ENCODE data around the gene ADAMTS12. TPM values are rescaled to one million over a fixed set of nuclear protein-coding genes. Genes with fewer than 3 reads are reported as not detected.
"Not testable (repeated sequence)": the region's sequence is repeated elsewhere in the genome, so short reads cannot be mapped to it uniquely, and the experiment has no call there.

The ADAMTS12 gene
- total RNA-seq, 6 experiments from 2014 or later, result 1.1 to 3.9 (median 1.7) TPM

GRCh38 chr5:33516421-33516820 is 375.4 kb downstream of the ADAMTS12 start:
- no peak for ATAC-seq
- intact Hi-C loops (cut with DNase I), result no loop called here
- no peaks in the 10 kb centered on the region for H3K4me1 ChIP-seq
- H3K27me3 ChIP-seq, result no peaks in the 10 kb centered on the region
- no peak overlapping the region for H3K4me3 ChIP-seq
- no peaks in the 10 kb centered on the region for H3K9me3 ChIP-seq
- no peaks in the 10 kb centered on the region for H3K36me3 ChIP-seq
- DNase-seq, result no peak
- TF ChIP-seq CTCF (IDR thresholded peaks at IDR 0.05) (no peak), POLR2A (IDR thresholded peaks at IDR 0.05) (no peak)
- no peak overlapping the region for H3K27ac ChIP-seq
- 15% methylated on average over 2 of the region's 2 CpGs for WGBS (ENCODE audit: insufficient coverage, low coverage, low lambda C conversion rate, missing lambda C conversion rate)

- intact Hi-C loops (cut with DNase I); ATAC-seq; H3K4me1 ChIP-seq: not testable (repeated sequence)
Observed at GRCh38 chr5:33515366-33515765, 376.4 kb downstream of the ADAMTS12 start.

GRCh38 chr5:33513462-33514185 is 378.2 kb downstream of the ADAMTS12 start:
- no peak for TF ChIP-seq CTCF (IDR thresholded peaks at IDR 0.05)
- TF ChIP-seq POLR2A (IDR thresholded peaks at IDR 0.05), result no peak
- Histone ChIP-seq H3K27ac (no peak overlapping the region), H3K36me3 (no peaks in the 10 kb centered on the region), H3K4me1 (no peaks in the 10 kb centered on the region), H3K27me3 (no peaks in the 10 kb centered on the region), H3K4me3 (no peak overlapping the region), H3K9me3 (no peaks in the 10 kb centered on the region)
- intact Hi-C loops (cut with DNase I), result no loop called here
- ATAC-seq, result no peak
- 66% methylated on average over 3 of the region's 3 CpGs for WGBS (ENCODE audit: insufficient coverage, low coverage, low lambda C conversion rate, missing lambda C conversion rate)
- no peak for DNase-seq

More at GRCh38 chr5:33515366-33515765, 376.4 kb downstream of the ADAMTS12 start:
- no CpG with 5 or more reads among the region's 32 CpGs for WGBS (ENCODE audit: insufficient coverage, low coverage, low lambda C conversion rate, missing lambda C conversion rate)
- H3K27me3 ChIP-seq, DNase-seq, H3K27ac ChIP-seq, H3K4me3 ChIP-seq, H3K36me3 ChIP-seq, H3K9me3 ChIP-seq: not testable (repeated sequence)

GRCh38 chr5:33509036-33509435 is 382.8 kb downstream of the ADAMTS12 start:
- no peak for ATAC-seq
- Histone ChIP-seq H3K27ac (no peak overlapping the region), H3K27me3 (no peaks in the 10 kb centered on the region), H3K4me1 (no peaks in the 10 kb centered on the region), H3K36me3 (no peaks in the 10 kb centered on the region), H3K9me3 (no peaks in the 10 kb centered on the region), H3K4me3 (no peak overlapping the region)
- no peak for DNase-seq
- 74% methylated on average over 3 of the region's 3 CpGs for WGBS (ENCODE audit: insufficient coverage, low coverage, low lambda C conversion rate, missing lambda C conversion rate)
- TF ChIP-seq CTCF (IDR thresholded peaks at IDR 0.05), result no peak
- no peak for TF ChIP-seq POLR2A (IDR thresholded peaks at IDR 0.05)
- intact Hi-C loops (cut with DNase I), result no loop called here

GRCh38 chr5:33507426-33507825 is 384.4 kb downstream of the ADAMTS12 start:
- WGBS (ENCODE audit: insufficient coverage, low coverage, low lambda C conversion rate, missing lambda C conversion rate), result 64% methylated on average over 4 of the region's 4 CpGs
- TF ChIP-seq CTCF (IDR thresholded peaks at IDR 0.05), result no peak
- H3K27me3 ChIP-seq, result no peaks in the 10 kb centered on the region

More at GRCh38 chr5:33507426-33507825, 384.4 kb downstream of the ADAMTS12 start:
- no peaks in the 10 kb centered on the region for H3K9me3 ChIP-seq
- H3K4me3 ChIP-seq, result no peak overlapping the region
- no peak overlapping the region for H3K27ac ChIP-seq
- intact Hi-C loops (cut with DNase I), result no loop called here
- no peaks in the 10 kb centered on the region for H3K36me3 ChIP-seq
- no peak for ATAC-seq
- no peak for DNase-seq
- H3K4me1 ChIP-seq, result no peaks in the 10 kb centered on the region
